ENCODE data around the gene UACA.

Gene UACA

GRCh38 chr15:70726753-70727152 lies 36.6 kb downstream of the UACA start:
- Histone ChIP-seq H2BK5ac (ENCODE audit: low read length) (no peak overlapping the region), H3K4me3 (ENCODE audit: low read length in 2 of 2) (no peak overlapping the region), H3K9ac (ENCODE audit: low read depth, low read length, poor library complexity) (no peak overlapping the region), H3K27ac (replicated peaks; ENCODE audit: low read length) (no peak overlapping the region), H2AK5ac (ENCODE audit: low read depth, low read length) (no peak overlapping the region), H3K4me1 (ENCODE audit: control insufficient read depth in 2 of 2, insufficient read depth in 1 of 2, low read depth in 1 of 2, low read length in 2 of 2) (no peaks in the 10 kb centered on the region), H3K14ac (ENCODE audit: low read length) (no peak overlapping the region), H3K79me1 (ENCODE audit: low read depth, low read length) (no peaks in the 10 kb centered on the region), H3K18ac (ENCODE audit: low read length) (no peak overlapping the region), H2BK120ac (ENCODE audit: low read depth, low read length) (no peak overlapping the region), H3K4me2 (ENCODE audit: insufficient read depth, low read length, poor library complexity, severe bottlenecking) (no peak overlapping the region), H3K27me3 (ENCODE audit: control insufficient read depth in 3 of 3, insufficient read depth in 3 of 3, low read depth in 1 of 3, low read length in 3 of 3) (no peaks in the 10 kb centered on the region), H3K23ac (ENCODE audit: low read depth, low read length, poor library complexity) (no peak overlapping the region), H3K4ac (ENCODE audit: low read length) (no peak overlapping the region), H2BK12ac (ENCODE audit: low read length) (no peak overlapping the region), H3K9me3 (replicated peaks in 1 of 2; ENCODE audit: control insufficient read depth in 2 of 2, insufficient read depth in 1 of 2, low read depth in 1 of 2, low read length in 2 of 2) (no peaks in the 10 kb centered on the region), H3K36me3 (replicated peaks in 1 of 2; ENCODE audit: control insufficient read depth in 2 of 2, insufficient read depth in 2 of 2, low read length in 2 of 2) (no peaks in the 10 kb centered on the region), H4K8ac (ENCODE audit: low read depth, low read length) (no peak overlapping the region), H2BK15ac (ENCODE audit: low read length) (no peak overlapping the region), H4K91ac (ENCODE audit: low read depth, low read length, poor library complexity) (no peak overlapping the region), H2AFZ (ENCODE audit: low read length) (no peak overlapping the region)
- no peak for DNase-seq (ENCODE audit: low spot score)
- no CpG with 5 or more reads among the region's 1 CpG for WGBS, 2 donors (ENCODE audit: extremely low coverage in 2 of 2, insufficient read length in 2 of 2, insufficient replicate concordance in 1 of 2)

GRCh38 chr15:70723927-70724326 lies 39.4 kb downstream of the UACA start:
- no peak overlapping the region for H2AK5ac ChIP-seq (ENCODE audit: low read depth, low read length)
- no peak overlapping the region for H2BK5ac ChIP-seq (ENCODE audit: low read length)
- DNase-seq (ENCODE audit: low spot score), result no peak
- no peak overlapping the region for H3K23ac ChIP-seq (ENCODE audit: low read depth, low read length, poor library complexity)
- no peaks in the 10 kb centered on the region for H3K4me1 ChIP-seq (ENCODE audit: control insufficient read depth in 2 of 2, insufficient read depth in 1 of 2, low read depth in 1 of 2, low read length in 2 of 2)
- H2BK12ac ChIP-seq (ENCODE audit: low read length), result no peak overlapping the region
- no peak overlapping the region for H2AFZ ChIP-seq (ENCODE audit: low read length)
- WGBS, 2 donors (ENCODE audit: extremely low coverage in 2 of 2, insufficient read length in 2 of 2, insufficient replicate concordance in 1 of 2), result no CpG with 5 or more reads among the region's 2 CpGs
- no peak overlapping the region for H4K91ac ChIP-seq (ENCODE audit: low read depth, low read length, poor library complexity)
- H3K27me3 ChIP-seq (ENCODE audit: control insufficient read depth in 3 of 3, insufficient read depth in 3 of 3, low read depth in 1 of 3, low read length in 3 of 3), result no peaks in the 10 kb centered on the region
- no peak overlapping the region for H2BK15ac ChIP-seq (ENCODE audit: low read length)
- no peak overlapping the region for H3K18ac ChIP-seq (ENCODE audit: low read length)
- H3K9ac ChIP-seq (ENCODE audit: low read depth, low read length, poor library complexity), result no peak overlapping the region
- H4K8ac ChIP-seq (ENCODE audit: low read depth, low read length), result no peak overlapping the region
- H2BK120ac ChIP-seq (ENCODE audit: low read depth, low read length), result no peak overlapping the region
- H3K4me2 ChIP-seq (ENCODE audit: insufficient read depth, low read length, poor library complexity, severe bottlenecking), result no peak overlapping the region
- H3K79me1 ChIP-seq (ENCODE audit: low read depth, low read length), result no peaks in the 10 kb centered on the region
- H3K4ac ChIP-seq (ENCODE audit: low read length), result no peak overlapping the region
- no peak overlapping the region for H3K14ac ChIP-seq (ENCODE audit: low read length)
- no peaks in the 10 kb centered on the region for H3K9me3 ChIP-seq (replicated peaks in 1 of 2; ENCODE audit: control insufficient read depth in 2 of 2, insufficient read depth in 1 of 2, low read depth in 1 of 2, low read length in 2 of 2)
- H3K36me3 ChIP-seq (replicated peaks in 1 of 2; ENCODE audit: control insufficient read depth in 2 of 2, insufficient read depth in 2 of 2, low read length in 2 of 2), result no peaks in the 10 kb centered on the region
- H3K27ac ChIP-seq (replicated peaks; ENCODE audit: low read length), result no peak overlapping the region
- H3K4me3 ChIP-seq (ENCODE audit: low read length in 2 of 2), result no peak overlapping the region

GRCh38 chr15:70723122-70723422 lies 40.3 kb downstream of the UACA start:
- DNase-seq (ENCODE audit: low spot score), result no peak
- Histone ChIP-seq H3K4me1 (ENCODE audit: control insufficient read depth in 2 of 2, insufficient read depth in 1 of 2, low read depth in 1 of 2, low read length in 2 of 2) (no peaks in the 10 kb centered on the region), H2BK120ac (ENCODE audit: low read depth, low read length) (no peak overlapping the region), H3K9me3 (replicated peaks in 1 of 2; ENCODE audit: control insufficient read depth in 2 of 2, insufficient read depth in 1 of 2, low read depth in 1 of 2, low read length in 2 of 2) (no peaks in the 10 kb centered on the region), H3K14ac (ENCODE audit: low read length) (no peak overlapping the region), H3K9ac (ENCODE audit: low read depth, low read length, poor library complexity) (no peak overlapping the region), H2AK5ac (ENCODE audit: low read depth, low read length) (no peak overlapping the region), H3K79me1 (ENCODE audit: low read depth, low read length) (no peaks in the 10 kb centered on the region), H2BK15ac (ENCODE audit: low read length) (no peak overlapping the region), H3K27me3 (ENCODE audit: control insufficient read depth in 3 of 3, insufficient read depth in 3 of 3, low read depth in 1 of 3, low read length in 3 of 3) (no peaks in the 10 kb centered on the region), H2BK5ac (ENCODE audit: low read length) (no peak overlapping the region), H3K4me3 (ENCODE audit: low read length in 2 of 2) (no peak overlapping the region), H3K27ac (replicated peaks; ENCODE audit: low read length) (peak overlapping the region; percentile 15), H4K8ac (ENCODE audit: low read depth, low read length) (no peak overlapping the region), H3K4ac (ENCODE audit: low read length) (no peak overlapping the region), H3K36me3 (replicated peaks in 1 of 2; ENCODE audit: control insufficient read depth in 2 of 2, insufficient read depth in 2 of 2, low read length in 2 of 2) (no peaks in the 10 kb centered on the region), H4K91ac (ENCODE audit: low read depth, low read length, poor library complexity) (no peak overlapping the region), H2AFZ (ENCODE audit: low read length) (no peak overlapping the region), H3K23ac (ENCODE audit: low read depth, low read length, poor library complexity) (no peak overlapping the region), H2BK12ac (ENCODE audit: low read length) (no peak overlapping the region), H3K18ac (ENCODE audit: low read length) (no peak overlapping the region), H3K4me2 (ENCODE audit: insufficient read depth, low read length, poor library complexity, severe bottlenecking) (no peak overlapping the region)
- WGBS, 2 donors (ENCODE audit: extremely low coverage in 2 of 2, insufficient read length in 2 of 2, insufficient replicate concordance in 1 of 2), result no CpG with 5 or more reads among the region's 5 CpGs

- no peaks in the 10 kb centered on the region for H3K27me3 ChIP-seq (ENCODE audit: control insufficient read depth in 3 of 3, insufficient read depth in 3 of 3, low read depth in 1 of 3, low read length in 3 of 3)
- H3K23ac ChIP-seq (ENCODE audit: low read depth, low read length, poor library complexity), result no peak overlapping the region
- H3K4me1 ChIP-seq (ENCODE audit: control insufficient read depth in 2 of 2, insufficient read depth in 1 of 2, low read depth in 1 of 2, low read length in 2 of 2), result no peaks in the 10 kb centered on the region
- no peak overlapping the region for H4K8ac ChIP-seq (ENCODE audit: low read depth, low read length)
- H2BK120ac ChIP-seq (ENCODE audit: low read depth, low read length), result no peak overlapping the region
- H3K79me1 ChIP-seq (ENCODE audit: low read depth, low read length), result no peaks in the 10 kb centered on the region
- no peak overlapping the region for H2AK5ac ChIP-seq (ENCODE audit: low read depth, low read length)
- H3K36me3 ChIP-seq (replicated peaks in 1 of 2; ENCODE audit: control insufficient read depth in 2 of 2, insufficient read depth in 2 of 2, low read length in 2 of 2), result no peaks in the 10 kb centered on the region
- WGBS, 2 donors (ENCODE audit: extremely low coverage in 2 of 2, insufficient read length in 2 of 2, insufficient replicate concordance in 1 of 2), result no CpG with 5 or more reads among the region's 3 CpGs
- H3K4me2 ChIP-seq (ENCODE audit: insufficient read depth, low read length, poor library complexity, severe bottlenecking), result no peak overlapping the region
- H3K18ac ChIP-seq (ENCODE audit: low read length), result no peak overlapping the region
- no peak overlapping the region for H2BK12ac ChIP-seq (ENCODE audit: low read length)
- no peak overlapping the region for H3K14ac ChIP-seq (ENCODE audit: low read length)
- H2BK5ac ChIP-seq (ENCODE audit: low read length), result no peak overlapping the region
- DNase-seq (ENCODE audit: low spot score), result no peak
- no peak overlapping the region for H3K4me3 ChIP-seq (ENCODE audit: low read length in 2 of 2)
- no peak overlapping the region for H3K9ac ChIP-seq (ENCODE audit: low read depth, low read length, poor library complexity)
- H2AFZ ChIP-seq (ENCODE audit: low read length), result no peak overlapping the region
- H3K9me3 ChIP-seq (replicated peaks in 1 of 2; ENCODE audit: control insufficient read depth in 2 of 2, insufficient read depth in 1 of 2, low read depth in 1 of 2, low read length in 2 of 2), result no peaks in the 10 kb centered on the region
- no peak overlapping the region for H2BK15ac ChIP-seq (ENCODE audit: low read length)
- no peak overlapping the region for H3K4ac ChIP-seq (ENCODE audit: low read length)
- no peak overlapping the region for H3K27ac ChIP-seq (replicated peaks; ENCODE audit: low read length)
- no peak overlapping the region for H4K91ac ChIP-seq (ENCODE audit: low read depth, low read length, poor library complexity)
These were observed 40.9 kb downstream of the UACA start for GRCh38 chr15:70722266-70723121.

All from neuronal stem cell (in vitro differentiated cells).